Measurements from ENCODE around the gene XCR1.
"Not testable (repeated sequence)": the region's sequence is repeated elsewhere in the genome, so short reads cannot be mapped to it uniquely, and the experiment has no call there.

Gene XCR1

DNA sequence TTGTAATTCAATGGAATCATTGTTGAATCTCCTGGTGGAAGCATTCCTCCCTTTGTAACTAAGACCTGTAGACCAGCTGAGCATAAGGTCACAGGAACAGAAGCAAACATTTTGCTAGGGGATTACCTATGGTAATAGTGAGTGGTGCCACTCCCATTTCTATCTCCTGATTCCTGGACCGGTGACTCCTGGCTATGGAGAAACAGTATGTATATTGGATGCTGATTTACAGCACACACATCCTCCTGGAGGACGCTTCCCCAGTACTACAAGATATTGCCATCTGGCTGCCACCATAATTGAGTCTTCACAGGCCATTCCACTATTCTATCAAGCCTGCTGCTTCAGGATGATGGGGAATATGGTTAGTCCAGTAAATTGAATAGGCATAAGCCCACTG lies 33.3 kb upstream of the XCR1 start:
- Histone ChIP-seq H4K20me1 (ENCODE audit: insufficient read depth) (no peaks in the 10 kb centered on the region), H3K4me2 (no peak overlapping the region), H3K79me2 (ENCODE audit: insufficient read depth, low read depth) (no peaks in the 10 kb centered on the region), H3K9ac (no peak overlapping the region), H3K4me3 (IDR thresholded peaks at IDR 0.05; ENCODE audit: insufficient read depth, low read depth, low read length) (no peak overlapping the region), H3K27ac (no peak overlapping the region), H3K27me3 (ENCODE audit: insufficient read depth, low read depth) (no peaks in the 10 kb centered on the region), H3K4me1 (ENCODE audit: low read depth, poor library complexity, severe bottlenecking) (peaks cover 19% of the 10 kb centered on the region), H2AFZ (ENCODE audit: low read depth) (no peak overlapping the region), H3K36me3 (ENCODE audit: insufficient read depth) (no peaks in the 10 kb centered on the region)
- TF ChIP-seq, protein P1, sequence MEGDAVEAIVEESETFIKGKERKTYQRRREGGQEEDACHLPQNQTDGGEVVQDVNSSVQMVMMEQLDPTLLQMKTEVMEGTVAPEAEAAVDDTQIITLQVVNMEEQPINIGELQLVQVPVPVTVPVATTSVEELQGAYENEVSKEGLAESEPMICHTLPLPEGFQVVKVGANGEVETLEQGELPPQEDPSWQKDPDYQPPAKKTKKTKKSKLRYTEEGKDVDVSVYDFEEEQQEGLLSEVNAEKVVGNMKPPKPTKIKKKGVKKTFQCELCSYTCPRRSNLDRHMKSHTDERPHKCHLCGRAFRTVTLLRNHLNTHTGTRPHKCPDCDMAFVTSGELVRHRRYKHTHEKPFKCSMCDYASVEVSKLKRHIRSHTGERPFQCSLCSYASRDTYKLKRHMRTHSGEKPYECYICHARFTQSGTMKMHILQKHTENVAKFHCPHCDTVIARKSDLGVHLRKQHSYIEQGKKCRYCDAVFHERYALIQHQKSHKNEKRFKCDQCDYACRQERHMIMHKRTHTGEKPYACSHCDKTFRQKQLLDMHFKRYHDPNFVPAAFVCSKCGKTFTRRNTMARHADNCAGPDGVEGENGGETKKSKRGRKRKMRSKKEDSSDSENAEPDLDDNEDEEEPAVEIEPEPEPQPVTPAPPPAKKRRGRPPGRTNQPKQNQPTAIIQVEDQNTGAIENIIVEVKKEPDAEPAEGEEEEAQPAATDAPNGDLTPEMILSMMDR (conservative IDR thresholded peaks at IDR 0.05; ENCODE audit: low read depth, low read length) = no peak

DNA sequence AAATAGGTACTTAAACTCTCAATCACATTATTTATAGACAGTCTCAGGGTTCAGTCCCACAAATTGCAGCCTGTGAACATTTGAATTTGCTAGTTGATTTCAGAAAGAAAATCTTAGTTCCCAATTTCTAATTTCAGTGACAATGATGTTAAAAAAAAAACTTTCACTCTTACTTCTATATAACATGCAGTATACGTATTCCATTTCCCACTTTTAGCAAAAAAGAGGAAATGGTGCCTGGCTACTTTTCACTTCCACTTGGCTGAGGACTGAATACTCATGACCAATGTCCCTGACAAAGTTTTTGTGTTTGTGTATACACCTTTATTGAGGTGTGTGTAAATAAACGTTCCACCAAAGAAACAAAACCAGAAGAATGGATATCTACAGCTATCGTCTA lies 32.1 kb upstream of the XCR1 start:
- Histone ChIP-seq H3K4me1 (ENCODE audit: low read depth, poor library complexity, severe bottlenecking) (peaks cover 8% of the 10 kb centered on the region), H3K4me2 (no peak overlapping the region), H3K36me3 (ENCODE audit: insufficient read depth) (no peaks in the 10 kb centered on the region), H3K4me3 (IDR thresholded peaks at IDR 0.05; ENCODE audit: insufficient read depth, low read depth, low read length) (no peak overlapping the region), H4K20me1 (ENCODE audit: insufficient read depth) (no peaks in the 10 kb centered on the region), H2AFZ (ENCODE audit: low read depth) (no peak overlapping the region), H3K27ac (no peak overlapping the region), H3K9ac (no peak overlapping the region), H3K27me3 (ENCODE audit: insufficient read depth, low read depth) (no peaks in the 10 kb centered on the region), H3K79me2 (ENCODE audit: insufficient read depth, low read depth) (no peaks in the 10 kb centered on the region)
- TF ChIP-seq, protein P1 (conservative IDR thresholded peaks at IDR 0.05; ENCODE audit: low read depth, low read length) = no peak

DNA sequence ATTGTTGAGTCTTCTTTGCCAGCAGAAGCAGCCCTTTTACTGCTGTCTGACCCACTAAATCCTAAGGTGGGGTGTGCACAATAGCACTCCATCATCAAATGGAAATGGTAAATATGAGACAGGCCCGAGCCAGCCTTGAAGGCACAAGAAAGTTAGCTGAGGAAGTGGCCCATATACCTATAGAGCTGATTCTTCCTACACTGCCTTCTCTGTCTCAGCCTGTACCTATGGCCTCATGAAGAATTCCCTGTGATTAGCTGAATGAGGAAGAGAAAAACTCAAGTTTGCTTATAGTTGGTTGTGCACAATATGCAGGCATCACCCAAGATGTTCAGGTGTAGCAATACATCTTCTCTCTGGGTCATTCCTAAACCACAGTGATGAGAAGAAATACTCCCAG lies 31.7 kb upstream of the XCR1 start:
- Histone ChIP-seq H4K20me1 (ENCODE audit: insufficient read depth) (no peaks in the 10 kb centered on the region), H3K36me3 (ENCODE audit: insufficient read depth) (no peaks in the 10 kb centered on the region), H2AFZ (ENCODE audit: low read depth) (no peak overlapping the region), H3K79me2 (ENCODE audit: insufficient read depth, low read depth) (no peaks in the 10 kb centered on the region), H3K4me2 (no peak overlapping the region), H3K9ac (no peak overlapping the region), H3K4me3 (IDR thresholded peaks at IDR 0.05; ENCODE audit: insufficient read depth, low read depth, low read length) (no peak overlapping the region), H3K27ac (no peak overlapping the region), H3K4me1 (ENCODE audit: low read depth, poor library complexity, severe bottlenecking) (peaks cover 3% of the 10 kb centered on the region), H3K27me3 (ENCODE audit: insufficient read depth, low read depth) (no peaks in the 10 kb centered on the region)
- TF ChIP-seq, protein P1 (conservative IDR thresholded peaks at IDR 0.05; ENCODE audit: low read depth, low read length) = no peak

DNA sequence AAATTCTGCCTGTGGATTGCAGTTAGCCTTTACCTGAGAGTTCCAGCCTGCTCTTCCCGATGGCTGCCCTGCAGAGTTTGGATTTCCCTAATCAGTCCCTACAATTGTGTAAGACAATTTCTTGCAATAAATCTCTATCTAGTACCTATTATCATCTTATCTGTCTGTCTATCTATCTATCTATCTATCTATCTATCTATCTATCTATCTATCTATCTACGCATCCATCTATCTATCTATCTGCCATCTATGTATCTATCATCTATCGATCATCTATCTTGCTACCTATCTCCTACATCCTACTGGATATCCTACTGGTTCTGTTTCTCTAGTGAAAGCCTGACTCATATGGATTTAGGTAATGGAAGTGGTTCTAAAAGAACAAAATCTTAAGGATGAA lies 30.4 kb upstream of the XCR1 start:
- no peak overlapping the region for H3K4me3 ChIP-seq (IDR thresholded peaks at IDR 0.05; ENCODE audit: insufficient read depth, low read depth, low read length)
- no peaks in the 10 kb centered on the region for H3K79me2 ChIP-seq (ENCODE audit: insufficient read depth, low read depth)
- no peak overlapping the region for H2AFZ ChIP-seq (ENCODE audit: low read depth)
- TF ChIP-seq, protein P1 (conservative IDR thresholded peaks at IDR 0.05; ENCODE audit: low read depth, low read length) = no peak
- no peaks in the 10 kb centered on the region for H3K4me1 ChIP-seq (ENCODE audit: low read depth, poor library complexity, severe bottlenecking)
- H3K36me3 ChIP-seq (ENCODE audit: insufficient read depth) = no peaks in the 10 kb centered on the region
- H3K27ac ChIP-seq = no peak overlapping the region
- no peak overlapping the region for H3K9ac ChIP-seq
- no peaks in the 10 kb centered on the region for H4K20me1 ChIP-seq (ENCODE audit: insufficient read depth)
- no peak overlapping the region for H3K4me2 ChIP-seq
- H3K27me3 ChIP-seq (ENCODE audit: insufficient read depth, low read depth) = no peaks in the 10 kb centered on the region

DNA sequence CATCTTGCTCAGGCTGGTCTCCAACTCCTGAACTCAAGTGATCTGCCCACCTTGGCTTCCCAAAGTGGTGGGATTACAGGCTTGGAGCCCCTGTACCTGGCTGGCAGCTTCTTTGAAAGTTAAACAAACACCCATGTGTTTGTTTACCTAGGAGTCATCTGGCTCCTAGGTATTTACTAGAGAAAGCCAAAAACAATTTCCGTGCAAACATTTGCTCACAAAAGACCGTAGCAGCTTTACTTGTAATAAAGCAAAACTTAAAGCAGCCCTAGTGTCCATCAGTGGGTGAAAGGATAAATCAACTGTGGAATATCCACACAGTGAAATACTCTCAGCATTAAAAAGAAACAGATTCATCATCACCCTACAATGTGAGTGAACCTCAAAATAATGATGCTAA lies 29.4 kb upstream of the XCR1 start:
- Histone ChIP-seq H3K4me2 (no peak overlapping the region), H3K36me3 (ENCODE audit: insufficient read depth) (no peaks in the 10 kb centered on the region), H3K4me1 (ENCODE audit: low read depth, poor library complexity, severe bottlenecking) (no peaks in the 10 kb centered on the region), H3K4me3 (IDR thresholded peaks at IDR 0.05; ENCODE audit: insufficient read depth, low read depth, low read length) (no peak overlapping the region), H4K20me1 (ENCODE audit: insufficient read depth) (no peaks in the 10 kb centered on the region), H2AFZ (ENCODE audit: low read depth) (no peak overlapping the region), H3K9ac (no peak overlapping the region), H3K79me2 (ENCODE audit: insufficient read depth, low read depth) (no peaks in the 10 kb centered on the region), H3K27me3 (ENCODE audit: insufficient read depth, low read depth) (no peaks in the 10 kb centered on the region), H3K27ac (no peak overlapping the region)
- TF ChIP-seq, protein P1 (conservative IDR thresholded peaks at IDR 0.05; ENCODE audit: low read depth, low read length) = no peak

DNA sequence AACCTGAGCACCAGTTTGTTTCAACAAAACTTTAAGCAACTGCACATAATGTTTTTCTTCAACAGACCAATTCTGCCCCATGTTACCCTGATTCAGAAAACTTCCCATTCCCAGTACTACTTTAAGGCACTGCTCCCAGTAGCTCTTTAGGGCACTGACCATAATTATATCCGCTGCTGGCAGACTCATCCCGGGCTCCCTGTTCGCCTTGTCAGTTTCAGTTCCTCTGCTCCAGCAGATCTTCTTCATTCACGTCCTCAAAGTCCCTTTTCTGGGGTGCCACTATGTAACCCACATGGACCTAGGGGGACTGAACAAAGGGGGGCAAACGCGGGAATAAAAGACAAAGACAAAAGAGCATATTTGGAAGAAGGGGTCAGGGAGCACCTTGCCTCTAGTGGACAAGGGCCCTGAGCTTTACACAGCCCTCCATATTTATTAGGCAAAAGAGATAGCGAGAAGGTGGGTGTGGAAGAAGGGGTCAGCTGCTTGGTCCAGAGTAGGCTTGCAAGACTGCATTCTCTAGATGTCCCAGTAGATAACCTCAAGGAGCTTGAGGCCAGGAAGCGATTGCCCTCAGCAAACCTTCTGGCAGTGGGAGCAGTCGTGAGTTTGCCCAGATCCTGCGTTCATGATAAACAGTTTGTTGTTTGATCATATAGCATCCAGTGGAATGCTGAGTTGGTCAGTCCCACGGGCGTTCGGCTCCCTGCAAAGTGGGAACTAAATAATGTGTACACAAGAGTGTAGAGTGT lies 26.7 kb upstream of the XCR1 start:
- H2AFZ ChIP-seq (ENCODE audit: low read depth) = not testable (repeated sequence)

More for the DNA sequence above, 26.7 kb upstream of the XCR1 start:
- not testable (repeated sequence) for H3K79me2 ChIP-seq (ENCODE audit: insufficient read depth, low read depth); H3K36me3 ChIP-seq (ENCODE audit: insufficient read depth); H3K4me3 ChIP-seq (IDR thresholded peaks at IDR 0.05; ENCODE audit: insufficient read depth, low read depth, low read length); H3K27ac ChIP-seq; H3K4me1 ChIP-seq (ENCODE audit: low read depth, poor library complexity, severe bottlenecking); H3K4me2 ChIP-seq; H3K9ac ChIP-seq; H4K20me1 ChIP-seq (ENCODE audit: insufficient read depth); H3K27me3 ChIP-seq (ENCODE audit: insufficient read depth, low read depth)
